Superior temporal gyrus (tissue), 1 donor: ENCODE data around the gene TGM4.

Experiments
- DNase-seq: peaks from one replicate; pipeline ENCODE4 v3.0.0-alpha.2; 2016; ENCODE audit errors: extremely low spot score

Gene TGM4

GRCh38 chr3:44954962-44955361 lies 80.6 kb downstream of the TGM4 start:
- no peak for DNase-seq

- no peak for DNase-seq
Observed at GRCh38 chr3:44955917-44956316, 81.5 kb downstream of the TGM4 start.

GRCh38 chr3:44957986-44958385 lies 83.6 kb downstream of the TGM4 start:
- DNase-seq = no peak

- no peak for DNase-seq
Observed at GRCh38 chr3:44958386-44958785, 84.0 kb downstream of the TGM4 start.

GRCh38 chr3:44960387-44961026 lies 86.1 kb downstream of the TGM4 start:
- DNase-seq = no peak

- DNase-seq = no peak
Observed at GRCh38 chr3:44961888-44962287, 87.5 kb downstream of the TGM4 start.

- no peak for DNase-seq
Observed at GRCh38 chr3:44962621-44963393, 88.4 kb downstream of the TGM4 start.

- DNase-seq = no peak
Observed at GRCh38 chr3:44963571-44964325, 89.3 kb downstream of the TGM4 start.
